Neural crest cell (in vitro differentiated cells): ENCODE results near the gene TUBGCP3. TPM values are rescaled to one million over a fixed set of nuclear protein-coding genes. Genes with fewer than 3 reads are reported as not detected.

Experiments
- DNase-seq: peaks from one replicate; pipeline ENCODE4 v3.0.0; 2021; ENCODE audit warnings: low read depth, mixed read lengths, low spot score
- H3K27ac Mint-ChIP-seq: one replicate; pipeline ENCODE4 v1.8.0; 2021; ENCODE audit warnings: mild to moderate bottlenecking, mixed read lengths; ENCODE audit not compliant: unreplicated experiment
- H3K27me3 Mint-ChIP-seq: 2 replicates; pipeline ENCODE4 v1.8.0; 2021; ENCODE audit warnings: low read depth, mild to moderate bottlenecking, mixed read lengths
- H3K36me3 Mint-ChIP-seq: 2 replicates; pipeline ENCODE4 v1.8.0; 2021; ENCODE audit warnings: low read depth, mild to moderate bottlenecking, mixed read lengths
- H3K4me1 Mint-ChIP-seq: 2 replicates; pipeline ENCODE4 v1.8.0; 2021; ENCODE audit warnings: mixed read lengths
- H3K4me3 Mint-ChIP-seq: one replicate; pipeline ENCODE4 v1.8.0; 2021; ENCODE audit warnings: mild to moderate bottlenecking, mixed read lengths
- H3K9me3 Mint-ChIP-seq: 2 replicates; pipeline ENCODE4 v1.8.0; 2021; ENCODE audit warnings: mixed read lengths
- CTCF ChIP-seq: fragments of 200-600 bp; sonication (generic); conservative IDR thresholded peaks from 2 replicates; pipeline ENCODE4 v1.5.0; 2021; ENCODE audit warnings: antibody characterized with exemption, mild to moderate bottlenecking
- total RNA-seq: library from RNA; stranded (reverse); gene quantifications from 2 replicates; pipeline ENCODE4 v1.2.1, GENCODE V29; 2021

The TUBGCP3 gene
- total RNA-seq, 1 donor from 2014 or later, result 43.9 TPM

GRCh38 chr13:112481458-112481857, 106.5 kb downstream of the TUBGCP3 start:
- Mint-ChIP-seq H3K36me3 (peaks cover 33% of the 10 kb centered on the region), H3K4me1 (peaks cover 3% of the 10 kb centered on the region), H3K27ac (no peak overlapping the region), H3K4me3 (no peak overlapping the region), H3K9me3 (no peaks in the 10 kb centered on the region), H3K27me3 (no peaks in the 10 kb centered on the region)
- TF ChIP-seq CTCF, result no peak
- DNase-seq, result no peak

DNA sequence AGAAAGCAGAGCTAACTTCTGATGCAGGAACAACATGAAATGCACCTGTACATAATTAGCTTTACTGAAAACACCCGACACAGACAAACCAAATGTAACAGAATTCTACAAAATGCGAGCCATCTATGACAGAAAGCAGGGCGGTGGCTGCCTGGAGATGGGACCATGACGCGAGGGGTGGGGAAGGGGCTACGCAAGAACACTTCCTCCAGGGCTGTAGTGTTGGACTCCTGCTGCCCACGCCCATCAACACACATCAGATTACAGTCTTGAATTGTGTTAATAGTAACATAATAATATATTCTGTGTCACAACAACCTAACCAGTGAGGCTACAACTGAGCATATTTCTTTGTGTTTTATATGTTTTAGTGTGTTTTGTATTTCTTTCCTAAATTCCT, 108.6 kb downstream of the TUBGCP3 start:
- no peak overlapping the region for H3K4me3 Mint-ChIP-seq
- H3K4me1 Mint-ChIP-seq, result peaks cover 3% of the 10 kb centered on the region
- H3K27ac Mint-ChIP-seq, result no peak overlapping the region
- H3K9me3 Mint-ChIP-seq, result no peaks in the 10 kb centered on the region
- no peaks in the 10 kb centered on the region for H3K27me3 Mint-ChIP-seq
- no peak for TF ChIP-seq CTCF
- H3K36me3 Mint-ChIP-seq, result peaks cover 28% of the 10 kb centered on the region
- no peak for DNase-seq

GRCh38 chr13:112477070-112477619, 110.8 kb downstream of the TUBGCP3 start:
- DNase-seq, result no peak
- Mint-ChIP-seq H3K27ac (no peak overlapping the region), H3K36me3 (peaks cover 18% of the 10 kb centered on the region), H3K27me3 (no peaks in the 10 kb centered on the region), H3K9me3 (no peaks in the 10 kb centered on the region), H3K4me3 (no peak overlapping the region), H3K4me1 (peaks cover 3% of the 10 kb centered on the region)
- no peak for TF ChIP-seq CTCF

DNA sequence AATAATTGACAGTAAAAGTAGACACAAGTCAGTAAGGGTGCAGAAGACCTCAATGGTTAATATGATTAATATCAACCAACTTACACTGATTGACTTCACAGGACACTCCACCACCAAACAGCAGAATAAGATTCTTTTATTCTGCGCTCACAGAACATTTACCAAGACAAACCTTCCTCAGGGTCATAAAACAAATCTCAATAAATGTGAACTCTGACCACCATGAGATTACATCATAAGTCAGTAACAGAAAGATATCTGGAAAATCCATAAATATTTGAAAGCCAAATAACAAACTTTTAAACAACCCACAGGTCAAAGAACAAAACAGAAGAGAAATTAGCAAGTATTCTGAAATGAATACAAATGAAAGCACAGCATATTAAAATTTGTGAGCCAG, 112.1 kb downstream of the TUBGCP3 start:
- Mint-ChIP-seq H3K27me3 (no peaks in the 10 kb centered on the region), H3K4me3 (no peak overlapping the region), H3K4me1 (peaks cover 3% of the 10 kb centered on the region), H3K9me3 (no peaks in the 10 kb centered on the region), H3K36me3 (peaks cover 10% of the 10 kb centered on the region), H3K27ac (no peak overlapping the region)
- no peak for DNase-seq
- TF ChIP-seq CTCF, result no peak

DNA sequence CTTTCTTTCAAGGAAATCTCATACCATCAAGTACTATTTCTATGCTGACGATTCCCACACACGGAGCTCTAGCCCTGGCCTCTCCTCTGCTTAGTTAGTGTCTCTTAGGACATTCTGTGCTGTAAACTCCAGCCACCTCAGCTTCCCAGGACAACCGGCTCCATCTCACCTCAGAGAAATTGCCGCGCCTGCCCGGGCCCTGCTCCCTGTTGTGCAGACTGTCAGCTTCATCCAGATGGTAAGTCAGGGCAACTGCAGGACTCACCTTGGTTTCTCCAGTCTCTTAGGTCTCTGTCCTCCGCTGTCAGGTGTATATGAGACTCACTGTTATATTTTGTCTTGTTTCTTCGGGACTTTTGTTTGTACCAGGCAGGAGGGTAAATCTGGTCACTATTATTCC, 113.1 kb downstream of the TUBGCP3 start:
- Mint-ChIP-seq H3K36me3 (peaks cover 12% of the 10 kb centered on the region), H3K4me1 (peaks cover 3% of the 10 kb centered on the region), H3K4me3 (no peak overlapping the region), H3K9me3 (no peaks in the 10 kb centered on the region), H3K27me3 (no peaks in the 10 kb centered on the region), H3K27ac (no peak overlapping the region)
- no peak for TF ChIP-seq CTCF
- DNase-seq, result no peak

DNA sequence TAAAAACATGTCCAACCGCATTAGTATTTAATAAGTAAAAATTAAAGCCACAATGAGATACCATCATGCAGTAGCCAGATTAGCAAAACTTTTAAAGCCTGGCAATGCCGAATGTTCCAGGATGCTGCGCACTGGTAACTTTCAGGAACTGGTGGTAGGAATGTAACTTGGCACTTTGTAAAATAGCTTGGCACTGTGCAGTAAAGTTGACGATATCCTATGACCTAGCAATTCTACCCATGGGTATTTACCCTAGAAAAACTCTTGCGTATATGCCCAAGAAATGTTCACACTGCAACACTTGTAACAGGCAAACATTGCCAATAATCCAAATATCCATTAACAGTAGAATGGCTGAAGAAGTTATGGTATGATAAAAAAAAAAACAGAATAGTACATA, 114.1 kb downstream of the TUBGCP3 start:
- DNase-seq, result no peak
- no peak for TF ChIP-seq CTCF
- no peak overlapping the region for H3K4me3 Mint-ChIP-seq
- H3K4me1 Mint-ChIP-seq, result peaks cover 3% of the 10 kb centered on the region
- H3K9me3 Mint-ChIP-seq, result no peaks in the 10 kb centered on the region
- H3K27me3 Mint-ChIP-seq, result no peaks in the 10 kb centered on the region
- H3K36me3 Mint-ChIP-seq, result peaks cover 12% of the 10 kb centered on the region
- no peak overlapping the region for H3K27ac Mint-ChIP-seq
